Bronchial epithelial cell (primary cell): ENCODE results near the gene AGMO. TPM values are rescaled to one million over a fixed set of nuclear protein-coding genes. Genes with fewer than 3 reads are reported as not detected.

ENCODE experiments used
- DNase-seq: peaks from one replicate; pipeline ENCODE4 v3.0.0-alpha.2; 2010; ENCODE audit warnings: low read depth
- FAIRE-seq: peaks from 2 replicates; lab custom pipeline; 2011; peaks lifted over from hg19 to GRCh38; lab: Jason Lieb, UNC
- H3K27me3 ChIP-seq: 2 replicates; pipeline ENCODE4 v1.5.1; 2011; ENCODE audit warnings: low read length; ENCODE audit not compliant: control insufficient read depth, insufficient read depth
- H3K36me3 ChIP-seq: 2 replicates; pipeline ENCODE4 v1.5.1; 2011; ENCODE audit warnings: low read length; ENCODE audit not compliant: control insufficient read depth, insufficient read depth
- H3K4me3 ChIP-seq: 2 replicates; pipeline ENCODE4 v1.5.1; 2011; ENCODE audit warnings: mild to moderate bottlenecking, low read depth, low read length, control low read depth
- CTCF ChIP-seq: IDR thresholded peaks from 2 replicates; pipeline ENCODE4 v1.5.1; 2011; ENCODE audit warnings: mild to moderate bottlenecking, moderate library complexity, low read length, control low read depth, inconsistent platforms; ENCODE audit not compliant: insufficient read depth, severe bottlenecking
- total RNA-seq: library from RNA; depleted of rRNA; stranded (reverse); fragments of >200 nt; gene quantifications from 2 replicates; pipeline ENCODE4 v1.2.1, GENCODE V29; 2014

Gene AGMO
- total RNA-seq, 1 donor from 2014 or later, result under 0.01 TPM

GRCh38 chr7:15452670-15453069, 109.1 kb downstream of the AGMO start:
- Histone ChIP-seq H3K36me3 (no peaks in the 10 kb centered on the region), H3K27me3 (no peaks in the 10 kb centered on the region), H3K4me3 (no peak overlapping the region)
- DNase-seq, result no peak
- TF ChIP-seq CTCF, result no peak
- FAIRE-seq, result no peak

- H3K36me3 ChIP-seq, result no peaks in the 10 kb centered on the region
- no peak for TF ChIP-seq CTCF
- no peak for FAIRE-seq
- no peak overlapping the region for H3K4me3 ChIP-seq
- no peaks in the 10 kb centered on the region for H3K27me3 ChIP-seq
- no peak for DNase-seq
Observed at GRCh38 chr7:15446722-15447121, 115.1 kb downstream of the AGMO start.

GRCh38 chr7:15446280-15446679, 115.5 kb downstream of the AGMO start:
- Histone ChIP-seq H3K4me3 (no peak overlapping the region), H3K36me3 (no peaks in the 10 kb centered on the region), H3K27me3 (no peaks in the 10 kb centered on the region)
- TF ChIP-seq CTCF, result no peak
- DNase-seq (no peak), FAIRE-seq (no peak)

- no peak for TF ChIP-seq CTCF
- H3K27me3 ChIP-seq, result no peaks in the 10 kb centered on the region
- H3K36me3 ChIP-seq, result no peaks in the 10 kb centered on the region
- FAIRE-seq, result no peak
- no peak overlapping the region for H3K4me3 ChIP-seq
- no peak for DNase-seq
Observed at GRCh38 chr7:15441915-15442314, 119.9 kb downstream of the AGMO start.

GRCh38 chr7:15440482-15440881, 121.3 kb downstream of the AGMO start:
- no peak for DNase-seq
- no peak for FAIRE-seq
- no peaks in the 10 kb centered on the region for H3K27me3 ChIP-seq
- H3K4me3 ChIP-seq, result no peak overlapping the region
- no peak for TF ChIP-seq CTCF
- no peaks in the 10 kb centered on the region for H3K36me3 ChIP-seq

GRCh38 chr7:15439853-15440252, 122.0 kb downstream of the AGMO start:
- no peaks in the 10 kb centered on the region for H3K27me3 ChIP-seq
- FAIRE-seq, result no peak
- H3K4me3 ChIP-seq, result no peak overlapping the region
- no peak for DNase-seq
- TF ChIP-seq CTCF, result no peak
- H3K36me3 ChIP-seq, result no peaks in the 10 kb centered on the region
